Measurements from ENCODE around the gene CAMK2D.

The CAMK2D gene

DNA sequence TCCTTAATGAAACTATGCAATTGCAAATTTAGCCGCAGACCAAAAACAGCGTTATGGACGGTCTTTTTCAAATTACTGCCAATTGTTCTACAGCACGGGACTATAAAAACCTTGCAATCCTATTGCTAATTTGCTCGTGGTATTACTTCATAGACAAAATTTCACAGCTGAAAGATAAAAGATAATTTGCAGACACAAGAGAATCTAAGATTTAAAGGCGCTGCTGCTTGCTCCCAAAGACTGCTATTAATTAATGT is 1.4 kb upstream of the CAMK2D start:
- DNase-seq (ENCODE audit: low read depth in 3 of 3) = no peak

DNA sequence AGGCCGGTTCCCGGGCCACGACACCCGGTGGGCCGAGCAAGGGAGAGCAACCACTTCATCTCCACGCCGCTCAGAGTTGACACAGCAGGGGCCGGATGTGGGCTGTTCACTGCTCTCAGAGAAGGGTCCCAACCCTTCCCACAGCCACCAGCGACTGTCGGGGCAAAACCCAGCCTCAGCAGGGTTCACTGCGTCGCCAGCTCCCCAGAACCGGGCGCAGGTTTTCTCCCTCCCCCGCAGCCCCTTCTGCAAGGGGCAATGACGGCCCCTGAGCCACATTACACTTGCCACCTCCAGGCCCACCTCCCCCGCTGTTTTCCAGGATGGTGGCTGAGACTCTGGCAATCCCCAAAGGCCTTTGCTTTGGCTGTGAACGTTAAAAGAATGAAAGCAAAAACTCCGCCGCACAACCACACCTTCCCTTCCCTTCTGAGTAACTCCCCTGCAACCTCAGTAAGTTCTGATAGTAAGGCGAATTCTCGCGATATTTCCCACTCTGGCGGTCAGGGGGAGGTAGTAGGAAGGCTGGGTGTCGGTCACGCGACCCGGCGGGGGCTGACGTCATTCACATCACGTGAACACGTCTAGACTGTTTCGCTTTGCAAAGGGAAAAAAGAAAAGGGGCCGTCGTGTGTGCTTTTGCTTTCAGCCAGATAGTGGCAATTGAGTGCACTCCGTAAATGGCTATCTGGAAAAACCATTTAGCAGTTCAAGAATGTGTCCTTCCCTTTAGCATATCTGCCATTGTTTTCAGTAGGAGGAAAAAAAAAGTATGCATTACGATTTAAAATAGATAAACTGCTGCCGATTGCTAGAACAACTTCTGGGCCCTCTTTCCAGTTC is 869 bp upstream of the CAMK2D start:
- peak; percentile 97 to 99 (median 99) for DNase-seq (ENCODE audit: low read depth in 3 of 3)

DNA sequence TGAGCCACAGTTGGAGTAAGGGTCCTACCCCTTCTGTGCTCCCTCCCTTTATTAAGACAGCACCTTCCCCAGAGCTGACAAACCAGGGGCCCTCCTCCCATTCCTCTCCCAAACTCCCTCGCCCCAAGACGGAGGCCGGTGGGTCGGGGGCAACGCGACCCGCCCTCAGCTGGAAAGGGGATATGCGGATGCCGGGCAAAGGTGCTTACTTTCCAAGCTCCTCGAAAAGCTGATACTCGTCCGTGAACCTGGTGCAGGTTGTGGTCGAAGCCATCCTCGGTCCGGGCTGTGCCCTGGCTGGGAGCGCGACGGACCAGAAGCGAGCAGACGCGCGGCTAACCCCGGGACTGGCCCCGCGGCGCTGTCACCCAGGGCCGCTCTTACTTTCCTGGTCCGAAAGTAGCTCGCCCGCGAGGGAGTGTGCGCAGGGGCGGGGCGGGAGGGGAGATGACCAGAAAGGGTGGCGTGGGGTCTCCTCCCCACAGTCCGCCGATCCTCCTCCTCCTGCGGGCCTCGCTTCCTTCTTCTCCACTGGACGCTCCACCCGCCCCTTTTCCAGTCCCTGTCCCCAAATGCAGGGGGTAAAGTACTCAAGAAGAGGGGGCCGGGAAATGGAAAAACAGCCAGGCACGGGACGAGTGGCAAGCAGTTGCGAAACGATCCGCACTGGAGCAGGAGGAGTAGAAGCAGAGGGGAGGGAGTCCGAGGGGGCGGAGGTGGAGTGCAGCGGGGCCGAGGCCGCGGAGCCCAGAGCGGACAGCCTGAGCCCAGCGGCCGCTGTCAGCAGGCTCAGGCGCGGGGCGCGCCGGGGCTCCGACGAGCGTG is 531 bp downstream of the CAMK2D start:
- DNase-seq (ENCODE audit: low read depth in 3 of 3) = peak; percentile 17 to 36 (median 31)

DNA sequence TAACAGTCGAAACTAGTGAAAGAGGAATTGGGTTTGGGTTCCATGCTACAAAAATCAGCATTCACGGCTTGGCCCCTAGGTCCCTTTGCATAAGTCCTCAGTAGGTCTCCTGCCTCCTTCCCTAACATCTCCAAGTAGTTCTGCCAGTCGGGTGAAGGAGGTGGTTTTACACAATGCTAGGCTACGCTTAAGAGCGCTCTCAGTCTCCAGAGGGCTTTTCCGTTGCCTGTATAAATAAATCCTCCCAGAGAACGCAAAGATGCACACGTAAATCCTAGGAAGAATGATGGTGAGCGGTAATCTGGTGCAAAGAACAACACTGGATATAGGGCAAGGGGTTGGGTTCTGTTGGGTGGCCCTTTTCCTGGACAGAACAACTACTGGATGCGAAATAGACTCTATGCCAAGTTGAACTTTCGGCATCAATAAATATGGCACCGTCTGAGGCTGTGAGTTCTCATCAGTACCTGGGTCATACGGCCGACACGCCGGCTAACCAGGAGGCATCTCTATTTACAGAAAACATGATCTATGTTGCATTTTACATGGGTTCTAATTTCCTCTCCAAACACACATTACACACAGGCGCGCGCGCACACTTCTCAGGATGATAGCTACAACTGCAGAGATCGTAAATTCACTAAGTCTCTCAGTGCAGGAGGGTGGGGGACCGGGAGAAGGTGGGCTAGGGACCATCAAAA is 1.3 kb downstream of the CAMK2D start:
- peak in 1 of 3 donors; percentile 11 for DNase-seq (ENCODE audit: low read depth in 3 of 3)

DNA sequence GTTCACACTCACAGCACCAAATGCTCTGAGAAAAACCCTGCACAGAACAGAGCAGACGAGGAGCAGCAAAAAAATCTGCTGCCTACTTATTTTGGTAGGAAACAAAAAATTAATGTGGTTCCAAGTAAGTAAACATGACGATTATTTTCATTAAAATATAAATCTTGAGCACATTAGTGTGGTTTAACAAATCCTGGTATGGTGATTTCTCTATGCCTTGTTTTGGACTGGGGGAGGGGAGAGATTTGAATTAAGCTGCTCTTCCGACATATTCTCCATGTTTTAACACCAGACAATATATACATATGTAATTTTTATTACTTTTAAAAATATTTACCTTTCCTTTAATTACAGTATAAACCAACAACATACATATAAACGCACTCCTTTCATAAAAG is 1.8 kb downstream of the CAMK2D start:
- DNase-seq (ENCODE audit: low read depth in 3 of 3) = no peak

DNA sequence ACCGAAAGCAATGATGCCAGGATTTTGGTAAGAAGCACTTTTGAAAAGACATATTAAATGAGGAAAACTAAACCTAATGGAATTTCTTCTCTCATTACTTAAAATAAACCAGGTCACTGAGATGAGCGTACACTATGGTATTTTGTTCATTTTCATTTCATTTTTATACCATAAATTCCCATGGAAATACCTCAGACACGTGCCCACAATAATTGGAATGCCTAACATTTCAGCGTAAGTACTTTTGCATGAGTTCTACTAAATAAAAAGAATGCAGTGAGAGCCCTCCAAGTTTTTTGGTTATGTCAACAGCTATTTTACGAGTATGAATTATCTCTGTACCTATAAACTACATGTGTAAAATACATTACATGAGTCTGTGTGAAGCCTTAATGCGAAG is 3.2 kb downstream of the CAMK2D start:
- no peak for DNase-seq (ENCODE audit: low read depth in 3 of 3)

DNA sequence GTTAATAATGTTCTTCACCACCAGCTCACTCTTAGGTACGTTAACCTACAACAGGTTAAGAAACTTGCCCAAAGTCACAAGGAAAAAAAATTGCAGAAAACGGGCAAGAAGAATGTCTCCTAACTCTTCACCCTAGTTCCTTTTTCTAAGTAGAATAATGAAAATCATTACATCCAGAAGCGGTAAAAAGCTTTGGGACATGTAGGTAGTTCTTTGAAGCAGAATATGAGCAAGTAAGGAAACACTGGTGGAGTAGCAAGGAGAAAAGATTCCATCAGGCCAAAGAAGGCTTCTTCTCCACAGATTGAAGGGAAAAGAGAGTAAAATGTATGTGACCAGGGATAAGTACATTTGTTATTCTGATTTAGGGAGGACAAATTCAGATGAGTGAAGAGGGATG is 4.1 kb downstream of the CAMK2D start:
- no peak for DNase-seq (ENCODE audit: low read depth in 3 of 3)

DNA sequence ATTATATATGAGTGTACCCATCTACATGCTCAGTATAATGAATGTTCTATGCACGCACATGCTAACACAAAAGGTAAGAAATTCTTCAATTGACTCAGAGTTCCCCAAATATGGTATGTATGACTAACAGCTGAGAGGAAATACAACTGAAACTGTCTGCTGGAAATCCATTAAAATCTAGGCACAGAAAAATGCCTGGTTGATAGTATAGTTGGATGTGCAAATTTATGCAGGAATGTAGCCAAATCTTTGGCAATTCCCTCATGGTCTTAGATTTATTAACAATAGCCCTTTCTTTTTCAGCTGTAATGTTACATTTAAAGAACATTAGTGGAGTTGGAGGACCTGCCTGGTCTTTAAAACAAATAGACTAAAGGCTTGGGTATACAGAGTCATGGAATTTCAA is 5.5 kb downstream of the CAMK2D start:
- no peak for DNase-seq (ENCODE audit: low read depth in 3 of 3)

DNA sequence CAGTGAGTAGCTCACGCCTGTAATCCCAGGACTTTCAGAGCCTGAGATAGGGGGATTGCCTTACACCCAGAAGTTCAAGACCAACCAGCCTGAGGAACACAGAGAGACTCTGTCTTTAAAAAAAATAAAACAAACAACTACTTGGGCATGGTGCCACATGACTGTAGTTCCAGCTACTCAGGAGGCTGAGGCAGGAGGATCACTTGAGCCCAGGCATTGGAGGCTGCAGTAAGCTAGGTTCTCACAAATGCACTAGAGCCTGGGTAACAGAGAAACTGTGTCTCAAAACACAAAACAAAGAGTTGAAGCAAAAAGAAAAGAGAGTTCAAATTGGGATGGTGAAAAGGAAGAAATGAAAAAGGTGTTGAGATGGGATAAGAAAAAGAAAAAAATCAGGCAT is 10.8 kb downstream of the CAMK2D start:
- DNase-seq (ENCODE audit: low read depth in 3 of 3) = no peak

DNA sequence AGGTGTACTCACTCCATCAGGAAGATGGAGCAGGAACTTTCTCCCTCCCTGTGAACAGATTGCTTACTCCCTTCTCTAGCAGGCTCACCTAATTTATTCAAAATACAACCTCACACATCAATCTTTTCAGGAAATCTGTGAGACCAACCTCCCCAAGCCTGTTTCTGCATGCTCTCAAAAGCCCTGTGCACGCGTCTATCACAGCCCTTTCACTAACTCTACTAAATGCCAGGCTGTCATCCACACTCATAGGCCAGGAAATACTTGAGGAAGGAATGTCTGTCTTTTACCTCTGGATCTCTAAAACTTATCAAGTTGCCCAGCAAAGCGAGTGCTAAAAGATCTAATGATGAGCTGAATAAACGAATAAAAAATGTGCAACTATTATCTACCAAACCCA is 11.2 kb downstream of the CAMK2D start:
- no peak for DNase-seq (ENCODE audit: low read depth in 3 of 3)

DNA sequence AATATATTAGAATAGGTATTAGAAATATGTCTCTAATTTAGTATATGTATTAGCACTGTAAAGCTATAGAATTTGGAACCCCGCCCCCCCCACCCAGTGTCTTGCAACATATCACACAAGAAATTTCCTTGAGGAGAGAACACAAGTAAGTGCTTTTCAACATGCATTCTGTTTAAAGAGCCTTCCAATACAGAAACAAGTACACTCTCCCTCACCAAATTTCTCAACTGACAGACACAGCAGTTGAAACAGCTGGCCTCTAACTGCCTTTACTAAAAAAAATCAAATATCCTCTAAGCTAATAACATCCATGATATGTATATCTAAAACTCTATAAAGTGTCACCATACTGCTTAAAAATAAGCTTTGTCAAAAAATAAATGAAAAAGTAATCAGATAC is 12.4 kb downstream of the CAMK2D start:
- no peak for DNase-seq (ENCODE audit: low read depth in 3 of 3)

DNA sequence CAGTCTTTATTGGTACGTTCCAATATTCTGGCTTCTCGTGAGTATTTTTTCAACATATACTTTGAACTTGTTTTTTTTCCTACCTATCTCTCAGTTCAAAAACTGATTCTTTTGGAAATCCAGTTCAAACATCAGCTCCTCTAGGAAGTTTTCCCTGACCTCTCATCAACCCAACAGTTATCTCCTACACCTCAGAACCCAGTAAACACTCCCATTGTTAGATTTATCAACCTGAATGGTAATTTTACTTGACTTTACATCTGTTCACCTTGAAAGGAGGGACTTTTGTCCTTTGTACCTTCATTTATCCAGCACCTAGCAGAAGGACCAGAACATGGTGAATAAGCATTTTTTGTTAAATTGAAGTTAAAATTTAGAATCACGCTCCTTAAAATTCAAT is 13.6 kb downstream of the CAMK2D start:
- no peak for DNase-seq (ENCODE audit: low read depth in 3 of 3)

DNA sequence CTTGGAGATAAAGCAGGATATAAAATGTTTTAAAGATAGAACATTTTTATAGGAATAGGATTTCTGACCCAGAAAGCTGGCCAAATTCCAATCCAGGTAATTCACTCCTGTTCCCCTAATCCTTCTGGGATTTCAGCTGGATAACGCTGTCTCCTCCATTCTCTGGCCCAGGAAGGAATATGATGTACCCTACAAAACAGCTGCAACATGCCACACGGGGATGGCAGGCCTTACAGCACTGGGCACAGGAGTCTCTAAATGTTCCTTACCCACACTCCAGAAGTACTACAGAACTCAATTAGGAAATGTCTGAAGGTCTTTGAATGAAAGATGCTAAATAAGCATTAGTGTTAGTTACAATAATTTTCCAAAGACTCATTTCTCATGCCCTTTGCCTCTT is 15.8 kb downstream of the CAMK2D start:
- no peak for DNase-seq (ENCODE audit: low read depth in 3 of 3)

DNA sequence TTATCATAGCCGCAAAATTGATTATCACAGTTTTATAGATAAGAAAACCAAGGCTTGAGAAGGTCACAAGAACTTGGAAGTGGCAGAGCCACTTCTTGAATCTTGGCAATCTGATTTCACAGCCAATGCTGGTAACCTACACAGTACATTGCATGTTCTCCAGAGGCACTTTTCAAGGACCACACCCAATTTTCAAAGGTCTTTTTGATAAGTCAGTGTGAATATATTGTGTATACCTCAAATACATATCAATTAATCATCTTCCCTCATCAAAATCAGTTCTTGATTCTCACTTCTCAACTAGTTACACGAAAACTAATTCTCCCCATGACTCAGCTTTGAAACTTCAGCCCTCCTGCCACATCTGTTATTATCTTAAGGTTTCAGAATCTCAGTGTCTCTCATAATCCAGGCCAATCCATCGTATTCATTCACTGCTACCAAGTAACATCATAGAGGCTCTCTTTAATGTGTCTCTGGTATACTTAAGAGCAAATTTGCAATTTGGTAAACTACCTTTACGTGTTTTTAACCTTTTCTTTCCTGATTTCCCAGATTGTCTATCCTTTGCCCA is 16.8 kb downstream of the CAMK2D start:
- DNase-seq (ENCODE audit: low read depth in 3 of 3) = no peak

DNA sequence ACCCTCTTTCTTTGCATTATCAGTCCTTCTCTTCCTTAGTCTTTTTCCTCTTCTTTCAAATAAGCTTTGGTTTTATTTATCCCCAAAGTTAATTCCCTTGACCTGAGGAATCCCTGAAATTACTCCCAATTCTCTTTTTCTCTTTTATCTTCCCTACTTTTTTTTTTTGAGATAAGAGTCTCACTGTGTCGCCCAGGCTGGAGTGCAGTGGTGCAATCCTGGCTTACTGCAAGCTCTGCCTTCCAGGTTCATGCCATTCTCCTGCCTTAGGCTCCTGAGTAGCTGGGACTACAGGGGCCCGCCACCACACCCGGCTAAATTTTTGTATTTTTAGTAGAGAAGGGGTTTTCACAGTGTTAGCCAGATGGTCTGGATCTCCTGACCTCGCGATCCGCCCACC is 17.8 kb downstream of the CAMK2D start:
- no peak for DNase-seq (ENCODE audit: low read depth in 3 of 3)

DNA sequence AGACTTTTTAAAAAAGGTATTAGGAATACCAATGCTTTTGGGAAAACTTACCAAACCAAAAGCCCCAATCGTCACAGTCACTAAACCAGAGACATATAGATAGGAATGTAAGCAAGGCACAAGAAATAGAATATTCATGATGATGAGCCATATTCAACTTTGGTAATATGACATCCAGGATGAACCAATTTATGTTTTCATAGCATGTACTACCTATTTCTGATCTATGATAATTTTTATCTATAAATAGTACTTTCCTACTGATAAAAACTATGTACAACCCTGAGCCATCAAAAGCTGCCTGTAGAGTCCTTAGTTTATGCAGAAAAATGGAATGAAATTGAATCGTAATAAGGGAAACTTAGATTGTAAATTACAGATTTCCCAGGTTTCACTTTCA is 18.9 kb downstream of the CAMK2D start:
- no peak for DNase-seq (ENCODE audit: low read depth in 3 of 3)

DNA sequence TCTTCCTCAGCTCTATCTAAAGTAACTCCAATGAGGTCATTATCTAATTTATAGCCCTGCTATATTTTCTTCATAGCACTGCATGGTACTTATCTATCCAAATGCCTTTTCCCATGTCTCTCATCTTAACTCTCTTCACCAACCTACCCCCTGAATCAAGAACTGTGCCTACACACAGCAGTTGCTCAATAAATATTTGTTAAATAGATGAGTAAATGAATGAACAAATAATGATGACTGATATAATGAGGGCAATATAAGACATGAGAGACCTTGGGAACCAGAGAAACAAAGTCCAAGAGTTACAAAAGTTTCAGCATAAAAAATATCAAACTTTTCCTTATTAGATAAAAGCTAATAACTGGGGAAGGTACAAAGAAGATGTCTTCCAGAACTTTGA is 19.6 kb downstream of the CAMK2D start:
- DNase-seq (ENCODE audit: low read depth in 3 of 3) = no peak

DNA sequence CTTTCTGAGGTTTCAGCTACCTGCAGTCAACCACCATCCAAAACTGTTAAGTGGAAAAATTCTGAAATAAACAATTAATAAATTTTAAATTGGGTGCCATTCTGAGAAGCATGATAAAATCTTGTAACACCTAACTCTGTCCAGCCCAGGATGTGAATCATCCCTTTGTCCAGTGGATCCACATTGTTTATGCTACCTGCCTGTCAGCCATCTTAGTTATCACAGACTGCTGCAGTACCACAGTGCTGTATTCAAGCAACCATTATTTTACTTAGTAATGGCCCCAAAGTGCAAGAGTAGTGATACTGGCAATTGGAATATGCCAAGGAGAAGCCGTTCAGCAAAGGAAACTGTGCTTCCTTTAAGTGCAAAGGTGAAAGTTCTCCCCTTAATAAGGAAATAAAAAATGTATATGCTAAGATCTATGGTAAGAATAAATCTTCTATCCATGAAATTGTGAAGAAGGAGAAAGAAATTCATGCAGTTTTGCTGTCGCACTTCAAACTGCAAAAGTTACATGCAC is 20.6 kb downstream of the CAMK2D start:
- DNase-seq (ENCODE audit: low read depth in 3 of 3) = no peak

DNA sequence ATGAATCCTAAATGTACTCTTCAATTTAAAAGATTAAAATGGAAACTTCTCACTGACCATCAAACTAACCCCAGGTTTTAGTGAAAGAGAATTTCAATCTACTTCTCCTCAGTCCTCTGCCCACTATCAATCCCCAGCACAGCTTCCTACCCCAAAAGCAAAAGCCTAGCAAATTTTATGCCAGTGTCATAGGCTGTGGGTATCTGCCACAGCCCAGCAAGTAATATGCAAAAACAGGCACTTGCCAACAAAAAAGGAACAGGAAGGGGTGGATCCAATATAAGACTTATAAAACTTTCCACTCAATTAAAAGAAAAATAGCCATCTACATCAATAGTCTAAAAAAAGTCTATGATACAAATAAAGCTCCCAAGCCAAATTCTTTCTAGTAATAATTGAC is 22.3 kb downstream of the CAMK2D start:
- no peak for DNase-seq (ENCODE audit: low read depth in 3 of 3)

DNA sequence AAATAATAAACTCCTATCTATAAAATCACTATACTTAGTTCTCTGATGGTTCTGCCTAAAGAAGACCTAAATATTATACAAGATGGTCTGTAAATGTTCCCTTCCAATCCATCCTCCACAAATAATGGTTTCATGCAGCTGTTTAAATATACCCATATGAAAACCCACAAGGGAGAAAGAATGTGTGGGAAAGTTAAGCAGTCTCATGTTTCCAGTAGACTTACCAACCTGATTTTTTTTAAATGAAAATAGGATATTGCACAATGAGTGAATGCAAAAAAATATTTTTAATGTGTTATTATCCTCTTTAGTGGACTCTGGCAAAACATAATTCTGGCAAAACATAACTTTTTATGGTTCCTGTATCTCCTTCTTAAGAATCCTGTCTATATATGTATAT is 23.3 kb downstream of the CAMK2D start:
- no peak for DNase-seq (ENCODE audit: low read depth in 3 of 3)

DNA sequence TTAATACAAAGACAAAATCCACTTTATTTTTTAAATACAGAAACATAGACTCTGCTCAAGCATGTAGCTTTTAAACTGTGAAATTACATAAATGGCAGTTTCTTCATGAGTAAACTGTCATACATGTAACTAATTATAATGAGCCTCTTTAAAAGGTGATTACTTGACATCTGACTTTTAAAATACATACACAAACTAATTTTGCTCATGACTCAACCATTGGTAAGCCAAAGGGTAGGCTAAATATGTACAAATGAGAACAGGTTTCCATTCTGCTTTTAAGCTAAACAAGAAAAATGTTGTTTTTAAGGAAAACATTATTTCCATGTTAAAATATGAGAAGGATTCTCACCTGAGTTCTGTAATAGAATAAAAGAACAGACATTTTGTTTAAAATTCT is 27.9 kb downstream of the CAMK2D start:
- no peak for DNase-seq (ENCODE audit: low read depth in 3 of 3)

DNA sequence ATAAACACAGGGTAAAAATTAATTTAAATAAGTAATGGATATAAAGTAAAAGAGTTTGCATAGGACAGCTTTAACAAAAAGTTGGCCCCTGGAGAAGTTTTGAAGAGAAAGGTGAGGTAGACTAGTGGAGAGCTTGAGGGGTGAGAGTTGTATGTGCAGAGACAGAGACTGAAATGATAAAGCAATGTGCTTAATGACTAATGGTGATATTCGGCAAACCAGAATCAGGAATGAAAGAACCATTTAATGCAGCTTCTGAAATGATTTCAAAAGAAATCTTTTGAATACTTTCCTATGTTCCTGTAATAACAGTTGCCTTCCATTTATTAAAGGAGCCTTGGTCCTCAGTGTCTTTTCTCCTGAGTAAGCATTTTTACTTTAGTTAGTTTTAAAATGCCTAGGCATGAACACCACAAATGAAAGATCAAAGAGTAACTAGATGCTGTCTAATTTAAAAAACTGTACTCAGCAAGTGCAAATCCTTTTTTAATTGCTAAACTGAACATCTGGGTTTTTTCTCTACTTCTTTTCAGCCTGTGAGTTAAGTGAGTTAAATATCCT is 28.5 kb downstream of the CAMK2D start:
- no peak for DNase-seq (ENCODE audit: low read depth in 3 of 3)

All from stimulated activated CD4-positive, alpha-beta T cell treated with anti-CD3 and anti-CD28 coated beads, TNF-alpha, amount 100 ng/mL, for 48 hours (primary cell).